Bronchial epithelial cell (primary cell): Measurements from ENCODE around the gene CACFD1. TPM values are rescaled to one million over a fixed set of nuclear protein-coding genes. Genes with fewer than 3 reads are reported as not detected.
A peak's percentile ranks its signal among the peaks of the same experiment; 100 is the strongest.

Source experiments
- DNase-seq: peaks from one replicate; pipeline ENCODE4 v3.0.0-alpha.2; 2010; ENCODE audit warnings: low read depth
- FAIRE-seq: peaks from 2 replicates; lab custom pipeline; 2011; peaks lifted over from hg19 to GRCh38; lab: Jason Lieb, UNC
- H3K27me3 ChIP-seq: 2 replicates; pipeline ENCODE4 v1.5.1; 2011; ENCODE audit warnings: low read length; ENCODE audit not compliant: control insufficient read depth, insufficient read depth
- H3K36me3 ChIP-seq: 2 replicates; pipeline ENCODE4 v1.5.1; 2011; ENCODE audit warnings: low read length; ENCODE audit not compliant: control insufficient read depth, insufficient read depth
- H3K4me3 ChIP-seq: 2 replicates; pipeline ENCODE4 v1.5.1; 2011; ENCODE audit warnings: mild to moderate bottlenecking, low read depth, low read length, control low read depth
- CTCF ChIP-seq: IDR thresholded peaks from 2 replicates; pipeline ENCODE4 v1.5.1; 2011; ENCODE audit warnings: mild to moderate bottlenecking, moderate library complexity, low read length, control low read depth, inconsistent platforms; ENCODE audit not compliant: insufficient read depth, severe bottlenecking
- total RNA-seq: library from RNA; depleted of rRNA; stranded (reverse); fragments of >200 nt; gene quantifications from 2 replicates; pipeline ENCODE4 v1.2.1, GENCODE V29; 2014

CACFD1 gene
- total RNA-seq, 1 donor from 2014 or later, result 5.5 TPM

GRCh38 chr9:133493845-133494540 lies 34.2 kb downstream of the CACFD1 start:
- TF ChIP-seq CTCF, result no peak
- H3K36me3 ChIP-seq, result no peaks in the 10 kb centered on the region
- H3K27me3 ChIP-seq, result no peaks in the 10 kb centered on the region
- DNase-seq, result no peak
- FAIRE-seq, result no peak
- H3K4me3 ChIP-seq, result no peak overlapping the region

GRCh38 chr9:133494636-133495326 lies 35.0 kb downstream of the CACFD1 start:
- DNase-seq (no peak), FAIRE-seq (no peak)
- no peak overlapping the region for H3K4me3 ChIP-seq
- H3K36me3 ChIP-seq, result no peaks in the 10 kb centered on the region
- TF ChIP-seq CTCF, result no peak
- H3K27me3 ChIP-seq, result no peaks in the 10 kb centered on the region

GRCh38 chr9:133495327-133496293 lies 35.8 kb downstream of the CACFD1 start:
- Histone ChIP-seq H3K4me3 (no peak overlapping the region), H3K27me3 (no peaks in the 10 kb centered on the region), H3K36me3 (no peaks in the 10 kb centered on the region)
- no peak for TF ChIP-seq CTCF
- FAIRE-seq, result peak; percentile 99
- no peak for DNase-seq

- Histone ChIP-seq H3K27me3 (no peaks in the 10 kb centered on the region), H3K36me3 (no peaks in the 10 kb centered on the region), H3K4me3 (no peak overlapping the region)
- no peak for TF ChIP-seq CTCF
- DNase-seq (no peak), FAIRE-seq (no peak)
Measured at GRCh38 chr9:133496861-133497842, 37.4 kb downstream of the CACFD1 start.
